ENCODE results near the gene UNKL. TPM values are rescaled to one million over a fixed set of nuclear protein-coding genes. Genes with fewer than 3 reads are reported as not detected.
A peak's percentile ranks its signal among the peaks of the same experiment; 100 is the strongest.

The UNKL gene
- total and polyA plus RNA-seq, 2 of the 8 experiments (the other 6 are each of a cell fraction or from before 2014, with no cell fraction given), result 25.1 to 31.8 TPM

- Histone ChIP-seq H4K91ac (replicated peaks; ENCODE audit: insufficient read length, low read length) (no peak overlapping the region), H2BK15ac (ENCODE audit: low read length) (no peak overlapping the region), H3K4me1 (replicated peaks in 1 of 4; ENCODE audit: control insufficient read depth in 3 of 4, insufficient read depth in 4 of 4, low read length in 3 of 4) (no peaks in the 10 kb centered on the region), H3K9me3 (ENCODE audit: insufficient read depth in 2 of 2, low read depth in 1 of 2, low read length in 1 of 2) (no peaks in the 10 kb centered on the region), H3K4me2 (ENCODE audit: insufficient read depth in 1 of 2, low read depth in 2 of 2, low read length in 2 of 2) (no peak overlapping the region), H3K56ac (replicated peaks; ENCODE audit: insufficient read length, low read depth, low read length) (no peak overlapping the region), H4K8ac (ENCODE audit: extremely low read depth, insufficient read depth, low read length) (no peak overlapping the region; the same call in 1 of the 2 replicates), H3K23me2 (ENCODE audit: low read depth, low read length) (no peaks in the 10 kb centered on the region), H3K4me3 (ENCODE audit: extremely low read depth in 1 of 4, insufficient read depth in 2 of 4, low read depth in 3 of 4, low read length in 4 of 4) (no peak overlapping the region), H4K20me1 (replicated peaks in 1 of 2; ENCODE audit: control insufficient read depth in 1 of 2, insufficient read depth in 2 of 2, low read length in 2 of 2) (peaks cover 12 to 29% of the 10 kb centered on the region in 2 experiments), H3K4ac (replicated peaks; ENCODE audit: insufficient read length, low read depth, low read length) (no peak overlapping the region), H3K36me3 (ENCODE audit: control insufficient read depth in 2 of 4, insufficient read depth in 4 of 4, low read length in 3 of 4) (peaks cover 15 to 43% (median 23%) of the 10 kb centered on the region in 4 experiments), H2BK20ac (ENCODE audit: low read length) (no peak overlapping the region), H3K27me3 (replicated peaks in 1 of 4; ENCODE audit: control insufficient read depth in 3 of 4, extremely low read depth in 1 of 4, insufficient read depth in 3 of 4, low read length in 3 of 4) (no peaks in the 10 kb centered on the region), H2AFZ (ENCODE audit: low read length) (no peak overlapping the region), H4K5ac (ENCODE audit: insufficient read length, low read depth, low read length) (no peak overlapping the region), H3K23ac (ENCODE audit: insufficient read length) (no peak overlapping the region), H2BK12ac (ENCODE audit: low read depth, low read length) (no peak overlapping the region; the same call in 1 of the 2 replicates), H3K9ac (replicated peaks in 1 of 4; ENCODE audit: extremely low read depth in 1 of 4, low read depth in 3 of 4, low read length in 3 of 4) (no peak overlapping the region), H3K79me2 (ENCODE audit: control insufficient read depth in 1 of 2, insufficient read depth in 2 of 2, low read length in 2 of 2) (peaks cover 0 to 7% of the 10 kb centered on the region in 2 experiments; a peak in 1 of 4 replicates), H2AK5ac (ENCODE audit: low read depth, low read length) (no peak overlapping the region), H2BK5ac (ENCODE audit: low read depth, low read length) (no peak overlapping the region), H3K14ac (ENCODE audit: insufficient read length) (no peak overlapping the region), H2BK120ac (replicated peaks; ENCODE audit: low read depth, low read length) (no peak overlapping the region), H3K79me1 (ENCODE audit: low read depth, low read length) (peaks cover 5% of the 10 kb centered on the region; the same call in 1 of the 2 replicates), H3K18ac (ENCODE audit: extremely low read depth, low read length) (no peak overlapping the region), H3K27ac (ENCODE audit: low read depth, low read length) (no peak overlapping the region)
- 63% methylated on average over 18 of the region's 18 CpGs; no CpG with 5 or more reads in 1 of the 2 experiments for WGBS, 2 experiments (ENCODE audit: extremely low coverage in 1 of 2, insufficient coverage in 1 of 2, insufficient read length in 1 of 2, insufficient replicate concordance in 2 of 2, low coverage in 1 of 2, low lambda C conversion rate in 2 of 2, missing lambda C conversion rate in 1 of 2)
- ChIA-PET POLR2A (ENCODE audit: partially characterized antibody) (interaction anchor here (0.8 to 6.6 kb wide), 6 partner anchors 11 to 49 kb away, joined by 3 to 44 read pairs (median 4); no protein-coding TSS in a partner anchor), CTCF (ENCODE audit: partially characterized antibody) (interaction anchor here (0.6 to 8.1 kb wide), 34 partner anchors 8 to 822 kb away, joined by 3 to 59 read pairs (median 4); partner anchors contain the start of gene CCDC154)
- DNase-seq (ENCODE audit: low read depth in 1 of 2, low spot score in 2 of 2) (peak; percentile 43 to 88), FAIRE-seq (no peak)
- no peak for TF ChIP-seq TEAD4 (IDR thresholded peaks at IDR 0.05; ENCODE audit: low read depth, low read length)
- peak; percentile 78 to 93 (median 92) for TF ChIP-seq CTCF (IDR thresholded peaks at IDR 0.05; ENCODE audit: control extremely low read depth in 1 of 3, insufficient read depth in 1 of 3, low read depth in 1 of 3, low read length in 3 of 3)
- no peak for TF ChIP-seq CTBP2 (IDR thresholded peaks at IDR 0.05; ENCODE audit: borderline replicate concordance, insufficient read depth, insufficient read length, low read length)
- no peak for TF ChIP-seq RXRA (IDR thresholded peaks at IDR 0.05; ENCODE audit: insufficient read depth, low read depth, low read length)
- TF ChIP-seq SIX5 (IDR thresholded peaks at IDR 0.05; ENCODE audit: low read depth, low read length), result no peak
- no peak for TF ChIP-seq SP1 (IDR thresholded peaks at IDR 0.05; ENCODE audit: low read depth, low read length)
- no peak for TF ChIP-seq EP300 (IDR thresholded peaks at IDR 0.05; ENCODE audit: borderline replicate concordance in 1 of 2, low read depth in 2 of 2, low read length in 2 of 2)
- TF ChIP-seq MAX (IDR thresholded peaks at IDR 0.05), result peak; percentile 32; the same call in 1 of the 2 replicates
- 0 out of 2 replicates have a peak, but pooled peaks have one; percentile 10 for TF ChIP-seq CREB1 (IDR thresholded peaks at IDR 0.05)
- no peak for TF ChIP-seq CBX5 (IDR thresholded peaks at IDR 0.05; ENCODE audit: low read depth, low read length)
Measured at GRCh38 chr16:1363501-1364041, 50.9 kb downstream of the UNKL start.
